ENCODE results near the gene DHRS13. TPM values are rescaled to one million over a fixed set of nuclear protein-coding genes. Genes with fewer than 3 reads are reported as not detected.

The DHRS13 gene
- total and polyA plus RNA-seq, 2 experiments from 2014 or later, result 2.6 to 5.2 TPM

DNA sequence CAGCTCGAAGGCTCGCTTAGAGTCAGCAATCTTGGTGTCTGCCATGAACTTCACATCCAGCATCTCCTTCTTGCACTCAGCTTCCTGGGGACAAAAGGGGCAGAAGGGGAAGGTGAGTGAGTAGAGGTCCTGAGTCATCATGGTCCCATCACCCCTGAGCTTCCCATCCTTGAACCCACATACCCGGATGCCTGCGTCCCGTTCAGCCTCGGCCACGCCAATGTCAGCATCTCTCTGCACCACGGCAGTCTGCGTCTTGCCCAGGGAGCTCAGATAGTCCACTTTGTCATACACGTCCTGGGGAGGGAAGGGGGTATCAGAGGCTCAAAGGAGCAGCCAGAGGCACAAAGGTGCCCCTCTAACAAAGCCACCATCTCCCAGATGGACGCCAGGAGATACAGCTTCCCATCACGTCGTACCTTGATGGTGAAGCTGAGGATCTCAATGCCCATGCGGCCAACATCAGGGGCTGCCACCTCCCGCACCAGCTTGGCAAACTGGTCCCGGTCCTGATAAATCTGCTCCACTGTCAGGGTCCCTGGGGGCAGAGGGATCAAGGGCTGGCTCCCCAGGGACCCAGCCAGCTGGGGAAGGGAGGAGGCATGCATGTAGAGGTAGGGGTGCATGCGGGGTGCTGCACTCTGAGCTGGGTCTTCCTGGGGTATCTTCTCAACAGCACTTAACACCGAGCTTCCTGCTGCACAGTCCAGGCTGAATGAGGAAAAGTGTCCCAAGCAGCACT lies 20.6 kb downstream of the DHRS13 start:
- Histone ChIP-seq H3F3A (ENCODE audit: insufficient read depth) (no peaks in the 10 kb centered on the region), H2AFZ (no peak overlapping the region), H3K36me3 (ENCODE audit: low read depth) (no peaks in the 10 kb centered on the region; the same call in 1 of the 2 replicates), H4K20me1 (ENCODE audit: insufficient read depth) (no peaks in the 10 kb centered on the region), H3K4me2 (ENCODE audit: unreplicated experiment) (no peak overlapping the region), H3K9me2 (ENCODE audit: insufficient read depth) (no peaks in the 10 kb centered on the region), H3K79me2 (ENCODE audit: insufficient read depth) (no peaks in the 10 kb centered on the region), H3K27ac (no peak overlapping the region), H3K9me3 (ENCODE audit: low read depth) (no peaks in the 10 kb centered on the region), H3K4me3 (no peak overlapping the region), H3K4me1 (ENCODE audit: insufficient read depth) (no peaks in the 10 kb centered on the region), H3K27me3 (replicated peaks; ENCODE audit: insufficient read depth) (no peaks in the 10 kb centered on the region), H3K9ac (no peak overlapping the region)
- DNase-seq, result no peak
- TF ChIP-seq EZH2 (IDR thresholded peaks at IDR 0.05; ENCODE audit: insufficient read depth, poor library complexity, severe bottlenecking), result no peak
- in situ Hi-C loops (cut with MboI), result no loop called here
- 91 to 94% methylated on average over 17 to 18 of the region's 18 CpGs for WGBS, 2 experiments (ENCODE audit: low coverage in 1 of 2, low lambda C conversion rate in 2 of 2, missing lambda C conversion rate in 2 of 2)

GRCh38 chr17:28881533-28882056 lies 21.3 kb downstream of the DHRS13 start:
- no peak overlapping the region for H3K27ac ChIP-seq
- no peak overlapping the region for H2AFZ ChIP-seq
- no peaks in the 10 kb centered on the region for H3K4me1 ChIP-seq (ENCODE audit: insufficient read depth)
- H3K9ac ChIP-seq, result no peak overlapping the region
- DNase-seq, result no peak
- no peaks in the 10 kb centered on the region for H3K9me2 ChIP-seq (ENCODE audit: insufficient read depth)
- H3K4me3 ChIP-seq, result no peak overlapping the region
- H3K4me2 ChIP-seq (ENCODE audit: unreplicated experiment), result no peak overlapping the region
- H3K27me3 ChIP-seq (replicated peaks; ENCODE audit: insufficient read depth), result no peaks in the 10 kb centered on the region
- WGBS, 2 experiments (ENCODE audit: low coverage in 1 of 2, low lambda C conversion rate in 2 of 2, missing lambda C conversion rate in 2 of 2), result 96 to 98% methylated on average over 17 of the region's 17 CpGs
- no peak for TF ChIP-seq EZH2 (IDR thresholded peaks at IDR 0.05; ENCODE audit: insufficient read depth, poor library complexity, severe bottlenecking)
- TF ChIP-seq EZH2phosphoT487 (IDR thresholded peaks at IDR 0.05; ENCODE audit: insufficient read depth, low read depth), result no peak
- H3K79me2 ChIP-seq (ENCODE audit: insufficient read depth), result no peaks in the 10 kb centered on the region
- H4K20me1 ChIP-seq (ENCODE audit: insufficient read depth), result no peaks in the 10 kb centered on the region
- in situ Hi-C loops (cut with MboI), result no loop called here
- no peaks in the 10 kb centered on the region for H3K9me3 ChIP-seq (ENCODE audit: low read depth)
- no peaks in the 10 kb centered on the region for H3F3A ChIP-seq (ENCODE audit: insufficient read depth)
- no peaks in the 10 kb centered on the region; the same call in 1 of the 2 replicates for H3K36me3 ChIP-seq (ENCODE audit: low read depth)

GRCh38 chr17:28880572-28880945 lies 22.3 kb downstream of the DHRS13 start:
- no peaks in the 10 kb centered on the region; the same call in 1 of the 2 replicates for H3K4me1 ChIP-seq (ENCODE audit: insufficient read depth)
- no peak overlapping the region for H3K27ac ChIP-seq
- H3K9me2 ChIP-seq (ENCODE audit: insufficient read depth), result no peaks in the 10 kb centered on the region
- in situ Hi-C loops (cut with MboI), result no loop called here
- H3K27me3 ChIP-seq (replicated peaks; ENCODE audit: insufficient read depth), result no peaks in the 10 kb centered on the region
- no peaks in the 10 kb centered on the region for H4K20me1 ChIP-seq (ENCODE audit: insufficient read depth)
- H3K36me3 ChIP-seq (ENCODE audit: low read depth), result no peaks in the 10 kb centered on the region; the same call in 1 of the 2 replicates
- H3K9me3 ChIP-seq (ENCODE audit: low read depth), result no peaks in the 10 kb centered on the region
- H3K4me3 ChIP-seq, result no peak overlapping the region
- no peak overlapping the region for H3K9ac ChIP-seq
- no peak overlapping the region for H3K4me2 ChIP-seq (ENCODE audit: unreplicated experiment)
- no peak for TF ChIP-seq EZH2 (IDR thresholded peaks at IDR 0.05; ENCODE audit: insufficient read depth, poor library complexity, severe bottlenecking)
- TF ChIP-seq EZH2phosphoT487 (IDR thresholded peaks at IDR 0.05; ENCODE audit: insufficient read depth, low read depth), result no peak
- DNase-seq, result no peak
- 94 to 96% methylated on average over 10 of the region's 10 CpGs for WGBS, 2 experiments (ENCODE audit: low coverage in 1 of 2, low lambda C conversion rate in 2 of 2, missing lambda C conversion rate in 2 of 2)
- no peak overlapping the region for H2AFZ ChIP-seq
- H3K79me2 ChIP-seq (ENCODE audit: insufficient read depth), result no peaks in the 10 kb centered on the region
- H3F3A ChIP-seq (ENCODE audit: insufficient read depth), result peaks cover 5% of the 10 kb centered on the region; the same call in 1 of the 2 replicates

DNA sequence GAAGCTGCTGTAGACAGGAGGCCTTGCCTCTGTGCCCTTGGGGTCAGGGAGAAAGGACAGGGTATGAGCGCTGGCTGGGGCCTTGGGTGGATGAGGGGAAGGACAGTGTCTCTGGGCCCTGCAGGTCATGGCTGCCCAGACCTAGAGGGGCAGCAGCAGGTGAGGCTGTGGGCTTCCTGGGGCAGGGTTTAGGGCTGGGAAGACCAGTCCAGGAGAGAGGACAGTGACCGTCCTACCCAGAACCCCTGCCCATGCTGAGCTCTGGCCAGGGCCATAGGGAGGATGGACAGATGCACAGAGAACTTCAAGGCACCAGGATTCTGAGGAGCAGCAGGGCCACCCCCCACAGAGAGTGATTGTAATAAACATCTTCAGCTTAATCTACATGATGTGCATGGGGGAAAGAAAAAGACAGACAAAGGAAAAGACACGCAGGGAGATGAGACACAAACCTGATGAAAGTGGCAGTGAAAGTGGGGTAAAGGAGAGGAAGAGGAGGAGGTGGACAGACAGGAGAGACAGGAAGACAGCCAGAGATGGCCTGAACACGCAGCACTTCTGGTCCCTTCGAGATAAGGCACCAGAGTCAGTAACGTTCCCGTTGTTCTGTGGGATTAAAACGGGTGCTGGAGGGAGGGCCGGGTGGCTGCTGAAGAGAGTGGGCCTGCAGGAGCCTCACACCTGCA lies 22.9 kb downstream of the DHRS13 start:
- no peak for DNase-seq
- in situ Hi-C loops (cut with MboI), result no loop called here
- no peak overlapping the region for H3K4me2 ChIP-seq (ENCODE audit: unreplicated experiment)

More for the DNA sequence above, 22.9 kb downstream of the DHRS13 start:
- H3K9ac ChIP-seq, result no peak overlapping the region
- no peak for TF ChIP-seq EZH2 (IDR thresholded peaks at IDR 0.05; ENCODE audit: insufficient read depth, poor library complexity, severe bottlenecking)
- TF ChIP-seq EZH2phosphoT487 (IDR thresholded peaks at IDR 0.05; ENCODE audit: insufficient read depth, low read depth), result no peak
- H3K4me3 ChIP-seq, result no peak overlapping the region
- H4K20me1 ChIP-seq (ENCODE audit: insufficient read depth), result no peaks in the 10 kb centered on the region
- 78 to 86% methylated on average over 9 of the region's 9 CpGs for WGBS, 2 experiments (ENCODE audit: low coverage in 1 of 2, low lambda C conversion rate in 2 of 2, missing lambda C conversion rate in 2 of 2)
- H3K79me2 ChIP-seq (ENCODE audit: insufficient read depth), result no peaks in the 10 kb centered on the region
- no peaks in the 10 kb centered on the region for H3K9me2 ChIP-seq (ENCODE audit: insufficient read depth)
- H3K9me3 ChIP-seq (ENCODE audit: low read depth), result no peaks in the 10 kb centered on the region
- H3K4me1 ChIP-seq (ENCODE audit: insufficient read depth), result no peaks in the 10 kb centered on the region; the same call in 1 of the 2 replicates
- peaks cover 5% of the 10 kb centered on the region; the same call in 1 of the 2 replicates for H3F3A ChIP-seq (ENCODE audit: insufficient read depth)
- H3K27ac ChIP-seq, result no peak overlapping the region
- no peaks in the 10 kb centered on the region; the same call in 1 of the 2 replicates for H3K36me3 ChIP-seq (ENCODE audit: low read depth)
- no peaks in the 10 kb centered on the region for H3K27me3 ChIP-seq (replicated peaks; ENCODE audit: insufficient read depth)
- no peak overlapping the region for H2AFZ ChIP-seq

Measured in GM23248 (cell line).